NCI-H82 treated with DMSO at 0.1 percent for 48 hours (cell line): Measurements from ENCODE around the gene TNFSF8.

Experiments
- DNase-seq: peaks from one replicate; lab custom pipeline; 2025; ENCODE audit not compliant: unreplicated experiment; lab: John Stamatoyannopoulos, UW

TNFSF8 gene

GRCh38 chr9:114936581-114936980 lies 6.2 kb upstream of the TNFSF8 start:
- no peak for DNase-seq

GRCh38 chr9:114935119-114935518 lies 4.7 kb upstream of the TNFSF8 start:
- DNase-seq, result no peak

- DNase-seq, result no peak
Observed at GRCh38 chr9:114932502-114932901, 2.1 kb upstream of the TNFSF8 start.

GRCh38 chr9:114931407-114931806 lies 1.0 kb upstream of the TNFSF8 start:
- no peak for DNase-seq

- no peak for DNase-seq
Observed at GRCh38 chr9:114929201-114929600, 1.2 kb downstream of the TNFSF8 start.

GRCh38 chr9:114928671-114929070 lies 1.7 kb downstream of the TNFSF8 start:
- no peak for DNase-seq

- DNase-seq, result no peak
Observed at GRCh38 chr9:114928136-114928535, 2.3 kb downstream of the TNFSF8 start.

GRCh38 chr9:114925672-114926071 lies 4.7 kb downstream of the TNFSF8 start:
- no peak for DNase-seq

GRCh38 chr9:114925039-114925438 lies 5.4 kb downstream of the TNFSF8 start:
- no peak for DNase-seq

GRCh38 chr9:114924327-114924726 lies 6.1 kb downstream of the TNFSF8 start:
- DNase-seq, result no peak

- DNase-seq, result no peak
Observed at GRCh38 chr9:114923918-114924317, 6.5 kb downstream of the TNFSF8 start.

GRCh38 chr9:114921171-114921570 lies 9.2 kb downstream of the TNFSF8 start:
- DNase-seq, result no peak

GRCh38 chr9:114919611-114920010 lies 10.8 kb downstream of the TNFSF8 start:
- DNase-seq, result no peak

- no peak for DNase-seq
Observed at GRCh38 chr9:114916481-114916880, 13.9 kb downstream of the TNFSF8 start.

GRCh38 chr9:114914139-114914538 lies 16.3 kb downstream of the TNFSF8 start:
- DNase-seq, result no peak

GRCh38 chr9:114913656-114914055 lies 16.7 kb downstream of the TNFSF8 start:
- DNase-seq, result no peak

GRCh38 chr9:114913217-114913616 lies 17.2 kb downstream of the TNFSF8 start:
- DNase-seq, result no peak

- peak; percentile 93 for DNase-seq
Observed at GRCh38 chr9:114911167-114911821, 19.1 kb downstream of the TNFSF8 start.

GRCh38 chr9:114910541-114910940 lies 19.9 kb downstream of the TNFSF8 start:
- DNase-seq, result no peak

GRCh38 chr9:114909661-114910060 lies 20.7 kb downstream of the TNFSF8 start:
- no peak for DNase-seq

GRCh38 chr9:114908805-114909448 lies 21.5 kb downstream of the TNFSF8 start:
- DNase-seq, result no peak

GRCh38 chr9:114908104-114908622 lies 22.2 kb downstream of the TNFSF8 start:
- no peak for DNase-seq
